Measurements from ENCODE around the gene ARL3. TPM values are rescaled to one million over a fixed set of nuclear protein-coding genes. Genes with fewer than 3 reads are reported as not detected.

Gene ARL3
- total and polyA plus RNA-seq, 2 experiments from 2014 or later: 8.5 to 22.6 TPM

DNA sequence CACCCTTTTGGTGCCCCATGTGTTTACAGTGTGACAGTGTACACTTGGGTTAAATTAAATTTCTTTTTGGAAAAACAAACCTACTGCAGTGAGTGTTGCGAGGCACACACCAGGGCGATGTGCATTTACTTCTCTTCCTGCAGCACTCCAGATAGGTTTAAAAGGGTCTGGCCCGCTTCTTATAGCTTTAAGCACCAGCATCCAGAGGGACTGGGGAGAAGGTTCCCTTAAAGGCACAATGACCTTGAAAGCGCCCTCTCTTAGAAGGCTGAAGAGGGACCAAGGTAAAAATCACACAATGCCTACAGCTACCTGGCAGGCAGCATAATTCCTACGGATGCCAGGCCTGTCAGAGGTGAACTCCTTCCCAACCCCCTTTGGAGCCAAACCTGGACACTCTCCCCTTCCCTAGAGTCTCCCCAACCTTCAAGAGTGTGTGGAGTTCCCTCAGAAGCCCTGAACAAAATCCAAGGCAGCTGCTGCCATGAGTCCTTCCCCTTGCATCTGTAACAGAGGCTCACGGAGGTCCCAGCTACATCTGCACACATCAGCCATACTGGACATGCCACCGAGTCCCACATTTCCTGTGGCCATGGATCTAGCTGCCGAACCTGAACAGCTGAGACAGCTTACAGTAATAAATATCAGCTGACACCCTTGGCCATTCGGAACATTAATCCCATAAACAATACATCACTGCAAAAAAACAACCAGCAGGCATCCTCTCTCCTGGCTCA, 36.7 kb downstream of the ARL3 start:
- no peaks in the 10 kb centered on the region for H3K9me3 Mint-ChIP-seq
- H3K27me3 ChIP-seq (ENCODE audit: insufficient read depth): no peaks in the 10 kb centered on the region
- peaks cover 14% of the 10 kb centered on the region for H3K36me3 Mint-ChIP-seq (ENCODE audit: low read depth)
- H3K27ac ChIP-seq (ENCODE audit: low read depth): 0 out of 2 replicates have a peak overlapping the region, but pooled peaks have one; percentile 24
- peak overlapping the region; percentile 72 for H3K4me2 ChIP-seq
- H3K79me2 ChIP-seq (replicated peaks; ENCODE audit: insufficient read depth): no peaks in the 10 kb centered on the region
- no peaks in the 10 kb centered on the region; the same call in 1 of the 2 replicates for H4K20me1 ChIP-seq (replicated peaks; ENCODE audit: insufficient read depth)
- ATAC-seq (no peak), DNase-seq (ENCODE audit: low spot score) (no peak)
- TF ChIP-seq CREB1 (CRISPR knock-in tag; IDR thresholded peaks at IDR 0.05; ENCODE audit: low read depth): no peak
- no peak for TF ChIP-seq STAT1 (IDR thresholded peaks at IDR 0.05; ENCODE audit: unreplicated experiment)
- TF ChIP-seq, protein P1, sequence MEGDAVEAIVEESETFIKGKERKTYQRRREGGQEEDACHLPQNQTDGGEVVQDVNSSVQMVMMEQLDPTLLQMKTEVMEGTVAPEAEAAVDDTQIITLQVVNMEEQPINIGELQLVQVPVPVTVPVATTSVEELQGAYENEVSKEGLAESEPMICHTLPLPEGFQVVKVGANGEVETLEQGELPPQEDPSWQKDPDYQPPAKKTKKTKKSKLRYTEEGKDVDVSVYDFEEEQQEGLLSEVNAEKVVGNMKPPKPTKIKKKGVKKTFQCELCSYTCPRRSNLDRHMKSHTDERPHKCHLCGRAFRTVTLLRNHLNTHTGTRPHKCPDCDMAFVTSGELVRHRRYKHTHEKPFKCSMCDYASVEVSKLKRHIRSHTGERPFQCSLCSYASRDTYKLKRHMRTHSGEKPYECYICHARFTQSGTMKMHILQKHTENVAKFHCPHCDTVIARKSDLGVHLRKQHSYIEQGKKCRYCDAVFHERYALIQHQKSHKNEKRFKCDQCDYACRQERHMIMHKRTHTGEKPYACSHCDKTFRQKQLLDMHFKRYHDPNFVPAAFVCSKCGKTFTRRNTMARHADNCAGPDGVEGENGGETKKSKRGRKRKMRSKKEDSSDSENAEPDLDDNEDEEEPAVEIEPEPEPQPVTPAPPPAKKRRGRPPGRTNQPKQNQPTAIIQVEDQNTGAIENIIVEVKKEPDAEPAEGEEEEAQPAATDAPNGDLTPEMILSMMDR (conservative IDR thresholded peaks at IDR 0.05; ENCODE audit: low read depth in 2 of 2): no peak
- TF ChIP-seq JUNB (IDR thresholded peaks at IDR 0.05; ENCODE audit: unreplicated experiment): no peak
- TF ChIP-seq, protein P2, sequence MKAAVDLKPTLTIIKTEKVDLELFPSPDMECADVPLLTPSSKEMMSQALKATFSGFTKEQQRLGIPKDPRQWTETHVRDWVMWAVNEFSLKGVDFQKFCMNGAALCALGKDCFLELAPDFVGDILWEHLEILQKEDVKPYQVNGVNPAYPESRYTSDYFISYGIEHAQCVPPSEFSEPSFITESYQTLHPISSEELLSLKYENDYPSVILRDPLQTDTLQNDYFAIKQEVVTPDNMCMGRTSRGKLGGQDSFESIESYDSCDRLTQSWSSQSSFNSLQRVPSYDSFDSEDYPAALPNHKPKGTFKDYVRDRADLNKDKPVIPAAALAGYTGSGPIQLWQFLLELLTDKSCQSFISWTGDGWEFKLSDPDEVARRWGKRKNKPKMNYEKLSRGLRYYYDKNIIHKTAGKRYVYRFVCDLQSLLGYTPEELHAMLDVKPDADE (IDR thresholded peaks at IDR 0.05): no peak
- TF ChIP-seq NANOG (IDR thresholded peaks at IDR 0.05; ENCODE audit: borderline replicate concordance): no peak
- TF ChIP-seq POLR2AphosphoS5 (IDR thresholded peaks at IDR 0.05; ENCODE audit: low read depth): no peak
- no peak for TF ChIP-seq EZH2 (IDR thresholded peaks at IDR 0.05; ENCODE audit: low read depth, unreplicated experiment)
- TF ChIP-seq, protein P3, sequence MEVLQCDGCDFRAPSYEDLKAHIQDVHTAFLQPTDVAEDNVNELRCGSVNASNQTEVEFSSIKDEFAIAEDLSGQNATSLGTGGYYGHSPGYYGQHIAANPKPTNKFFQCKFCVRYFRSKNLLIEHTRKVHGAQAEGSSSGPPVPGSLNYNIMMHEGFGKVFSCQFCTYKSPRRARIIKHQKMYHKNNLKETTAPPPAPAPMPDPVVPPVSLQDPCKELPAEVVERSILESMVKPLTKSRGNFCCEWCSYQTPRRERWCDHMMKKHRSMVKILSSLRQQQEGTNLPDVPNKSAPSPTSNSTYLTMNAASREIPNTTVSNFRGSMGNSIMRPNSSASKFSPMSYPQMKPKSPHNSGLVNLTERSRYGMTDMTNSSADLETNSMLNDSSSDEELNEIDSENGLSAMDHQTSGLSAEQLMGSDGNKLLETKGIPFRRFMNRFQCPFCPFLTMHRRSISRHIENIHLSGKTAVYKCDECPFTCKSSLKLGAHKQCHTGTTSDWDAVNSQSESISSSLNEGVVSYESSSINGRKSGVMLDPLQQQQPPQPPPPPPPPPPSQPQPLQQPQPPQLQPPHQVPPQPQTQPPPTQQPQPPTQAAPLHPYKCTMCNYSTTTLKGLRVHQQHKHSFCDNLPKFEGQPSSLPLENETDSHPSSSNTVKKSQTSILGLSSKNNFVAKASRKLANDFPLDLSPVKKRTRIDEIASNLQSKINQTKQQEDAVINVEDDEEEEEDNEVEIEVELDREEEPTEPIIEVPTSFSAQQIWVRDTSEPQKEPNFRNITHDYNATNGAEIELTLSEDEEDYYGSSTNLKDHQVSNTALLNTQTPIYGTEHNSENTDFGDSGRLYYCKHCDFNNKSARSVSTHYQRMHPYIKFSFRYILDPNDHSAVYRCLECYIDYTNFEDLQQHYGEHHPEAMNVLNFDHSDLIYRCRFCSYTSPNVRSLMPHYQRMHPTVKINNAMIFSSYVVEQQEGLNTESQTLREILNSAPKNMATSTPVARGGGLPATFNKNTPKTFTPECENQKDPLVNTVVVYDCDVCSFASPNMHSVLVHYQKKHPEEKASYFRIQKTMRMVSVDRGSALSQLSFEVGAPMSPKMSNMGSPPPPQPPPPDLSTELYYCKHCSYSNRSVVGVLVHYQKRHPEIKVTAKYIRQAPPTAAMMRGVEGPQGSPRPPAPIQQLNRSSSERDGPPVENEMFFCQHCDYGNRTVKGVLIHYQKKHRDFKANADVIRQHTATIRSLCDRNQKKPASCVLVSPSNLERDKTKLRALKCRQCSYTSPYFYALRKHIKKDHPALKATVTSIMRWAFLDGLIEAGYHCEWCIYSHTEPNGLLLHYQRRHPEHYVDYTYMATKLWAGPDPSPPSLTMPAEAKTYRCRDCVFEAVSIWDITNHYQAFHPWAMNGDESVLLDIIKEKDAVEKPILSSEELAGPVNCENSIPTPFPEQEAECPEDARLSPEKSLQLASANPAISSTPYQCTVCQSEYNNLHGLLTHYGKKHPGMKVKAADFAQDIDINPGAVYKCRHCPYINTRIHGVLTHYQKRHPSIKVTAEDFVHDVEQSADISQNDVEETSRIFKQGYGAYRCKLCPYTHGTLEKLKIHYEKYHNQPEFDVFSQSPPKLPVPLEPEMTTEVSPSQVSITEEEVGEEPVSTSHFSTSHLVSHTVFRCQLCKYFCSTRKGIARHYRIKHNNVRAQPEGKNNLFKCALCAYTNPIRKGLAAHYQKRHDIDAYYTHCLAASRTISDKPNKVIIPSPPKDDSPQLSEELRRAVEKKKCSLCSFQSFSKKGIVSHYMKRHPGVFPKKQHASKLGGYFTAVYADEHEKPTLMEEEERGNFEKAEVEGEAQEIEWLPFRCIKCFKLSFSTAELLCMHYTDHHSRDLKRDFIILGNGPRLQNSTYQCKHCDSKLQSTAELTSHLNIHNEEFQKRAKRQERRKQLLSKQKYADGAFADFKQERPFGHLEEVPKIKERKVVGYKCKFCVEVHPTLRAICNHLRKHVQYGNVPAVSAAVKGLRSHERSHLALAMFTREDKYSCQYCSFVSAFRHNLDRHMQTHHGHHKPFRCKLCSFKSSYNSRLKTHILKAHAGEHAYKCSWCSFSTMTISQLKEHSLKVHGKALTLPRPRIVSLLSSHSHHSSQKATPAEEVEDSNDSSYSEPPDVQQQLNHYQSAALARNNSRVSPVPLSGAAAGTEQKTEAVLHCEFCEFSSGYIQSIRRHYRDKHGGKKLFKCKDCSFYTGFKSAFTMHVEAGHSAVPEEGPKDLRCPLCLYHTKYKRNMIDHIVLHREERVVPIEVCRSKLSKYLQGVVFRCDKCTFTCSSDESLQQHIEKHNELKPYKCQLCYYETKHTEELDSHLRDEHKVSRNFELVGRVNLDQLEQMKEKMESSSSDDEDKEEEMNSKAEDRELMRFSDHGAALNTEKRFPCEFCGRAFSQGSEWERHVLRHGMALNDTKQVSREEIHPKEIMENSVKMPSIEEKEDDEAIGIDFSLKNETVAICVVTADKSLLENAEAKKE (CRISPR knock-in tag; IDR thresholded peaks at IDR 0.05): no peak
- no peak for TF ChIP-seq ZNF331 (CRISPR knock-in tag; IDR thresholded peaks at IDR 0.05; ENCODE audit: low read depth)
- TF ChIP-seq ZNF114 (CRISPR knock-in tag; IDR thresholded peaks at IDR 0.05): no peak
- no peak for TF ChIP-seq EZH2phosphoT487 (IDR thresholded peaks at IDR 0.05; ENCODE audit: unreplicated experiment)
- TF ChIP-seq, protein P4, sequence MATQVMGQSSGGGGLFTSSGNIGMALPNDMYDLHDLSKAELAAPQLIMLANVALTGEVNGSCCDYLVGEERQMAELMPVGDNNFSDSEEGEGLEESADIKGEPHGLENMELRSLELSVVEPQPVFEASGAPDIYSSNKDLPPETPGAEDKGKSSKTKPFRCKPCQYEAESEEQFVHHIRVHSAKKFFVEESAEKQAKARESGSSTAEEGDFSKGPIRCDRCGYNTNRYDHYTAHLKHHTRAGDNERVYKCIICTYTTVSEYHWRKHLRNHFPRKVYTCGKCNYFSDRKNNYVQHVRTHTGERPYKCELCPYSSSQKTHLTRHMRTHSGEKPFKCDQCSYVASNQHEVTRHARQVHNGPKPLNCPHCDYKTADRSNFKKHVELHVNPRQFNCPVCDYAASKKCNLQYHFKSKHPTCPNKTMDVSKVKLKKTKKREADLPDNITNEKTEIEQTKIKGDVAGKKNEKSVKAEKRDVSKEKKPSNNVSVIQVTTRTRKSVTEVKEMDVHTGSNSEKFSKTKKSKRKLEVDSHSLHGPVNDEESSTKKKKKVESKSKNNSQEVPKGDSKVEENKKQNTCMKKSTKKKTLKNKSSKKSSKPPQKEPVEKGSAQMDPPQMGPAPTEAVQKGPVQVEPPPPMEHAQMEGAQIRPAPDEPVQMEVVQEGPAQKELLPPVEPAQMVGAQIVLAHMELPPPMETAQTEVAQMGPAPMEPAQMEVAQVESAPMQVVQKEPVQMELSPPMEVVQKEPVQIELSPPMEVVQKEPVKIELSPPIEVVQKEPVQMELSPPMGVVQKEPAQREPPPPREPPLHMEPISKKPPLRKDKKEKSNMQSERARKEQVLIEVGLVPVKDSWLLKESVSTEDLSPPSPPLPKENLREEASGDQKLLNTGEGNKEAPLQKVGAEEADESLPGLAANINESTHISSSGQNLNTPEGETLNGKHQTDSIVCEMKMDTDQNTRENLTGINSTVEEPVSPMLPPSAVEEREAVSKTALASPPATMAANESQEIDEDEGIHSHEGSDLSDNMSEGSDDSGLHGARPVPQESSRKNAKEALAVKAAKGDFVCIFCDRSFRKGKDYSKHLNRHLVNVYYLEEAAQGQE (IDR thresholded peaks at IDR 0.05; ENCODE audit: unreplicated experiment): no peak
- H3K36me3 ChIP-seq (ENCODE audit: insufficient read depth): no peaks in the 10 kb centered on the region
- H3K4me3 Mint-ChIP-seq: peak overlapping the region; percentile 3; the same call in 1 of the 3 replicates
- no peak overlapping the region for H2AFZ ChIP-seq
- H3K4me3 ChIP-seq: peak overlapping the region; percentile 27; the same call in 1 of the 2 replicates
- peaks cover 25% of the 10 kb centered on the region for H3F3A ChIP-seq (replicated peaks; ENCODE audit: low read depth)
- H3K27ac Mint-ChIP-seq: 0 out of 2 replicates have a peak overlapping the region, but pooled peaks have one; percentile 14
- H3K4me1 Mint-ChIP-seq: peaks cover 69% of the 10 kb centered on the region
- H3K9me2 ChIP-seq (ENCODE audit: insufficient read depth): no peaks in the 10 kb centered on the region
- peaks cover 57% of the 10 kb centered on the region for H3K4me1 ChIP-seq (ENCODE audit: insufficient read depth)
- H3K27me3 Mint-ChIP-seq (ENCODE audit: insufficient read depth, low read depth, poor library complexity): peaks cover 25% of the 10 kb centered on the region
